ENCODE measurements around the gene RASIP1. TPM values are rescaled to one million over a fixed set of nuclear protein-coding genes. Genes with fewer than 3 reads are reported as not detected.
"Not testable (repeated sequence)": the region's sequence is repeated elsewhere in the genome, so short reads cannot be mapped to it uniquely, and the experiment has no call there.

RASIP1 gene
- total RNA-seq, 3 donors from 2014 or later, result 7.7 to 28.2 (median 10.7) TPM

DNA sequence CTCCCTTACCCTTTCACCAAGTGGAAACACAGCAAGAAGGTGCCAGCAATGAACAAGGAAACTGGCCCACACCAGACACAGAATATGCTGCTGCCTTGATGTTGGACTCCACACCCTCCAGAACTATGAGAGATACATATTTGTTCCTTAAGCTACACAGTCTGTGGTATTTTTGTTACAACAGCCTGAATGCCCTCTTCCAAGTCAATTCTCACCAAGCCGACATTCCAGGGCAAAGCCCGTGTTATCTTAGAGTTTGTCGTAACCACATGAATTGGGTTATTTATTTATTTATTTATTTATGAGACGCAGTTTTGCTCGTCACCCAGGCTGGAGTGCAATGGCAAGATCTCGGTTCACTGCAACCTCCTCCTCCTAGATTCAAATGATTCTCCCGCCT is 29.9 kb upstream of the RASIP1 start:
- TF ChIP-seq, protein P1, sequence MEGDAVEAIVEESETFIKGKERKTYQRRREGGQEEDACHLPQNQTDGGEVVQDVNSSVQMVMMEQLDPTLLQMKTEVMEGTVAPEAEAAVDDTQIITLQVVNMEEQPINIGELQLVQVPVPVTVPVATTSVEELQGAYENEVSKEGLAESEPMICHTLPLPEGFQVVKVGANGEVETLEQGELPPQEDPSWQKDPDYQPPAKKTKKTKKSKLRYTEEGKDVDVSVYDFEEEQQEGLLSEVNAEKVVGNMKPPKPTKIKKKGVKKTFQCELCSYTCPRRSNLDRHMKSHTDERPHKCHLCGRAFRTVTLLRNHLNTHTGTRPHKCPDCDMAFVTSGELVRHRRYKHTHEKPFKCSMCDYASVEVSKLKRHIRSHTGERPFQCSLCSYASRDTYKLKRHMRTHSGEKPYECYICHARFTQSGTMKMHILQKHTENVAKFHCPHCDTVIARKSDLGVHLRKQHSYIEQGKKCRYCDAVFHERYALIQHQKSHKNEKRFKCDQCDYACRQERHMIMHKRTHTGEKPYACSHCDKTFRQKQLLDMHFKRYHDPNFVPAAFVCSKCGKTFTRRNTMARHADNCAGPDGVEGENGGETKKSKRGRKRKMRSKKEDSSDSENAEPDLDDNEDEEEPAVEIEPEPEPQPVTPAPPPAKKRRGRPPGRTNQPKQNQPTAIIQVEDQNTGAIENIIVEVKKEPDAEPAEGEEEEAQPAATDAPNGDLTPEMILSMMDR (IDR thresholded peaks at IDR 0.05), result no peak
- TF ChIP-seq POLR2AphosphoS5 (IDR thresholded peaks at IDR 0.05) (no peak), POLR2A (IDR thresholded peaks at IDR 0.05) (no peak)
- Histone ChIP-seq H3K27me3 (no peaks in the 10 kb centered on the region), H3K27ac (no peak overlapping the region), H3K4me1 (no peaks in the 10 kb centered on the region), H3K4me3 (no peak overlapping the region), H3K36me3 (no peaks in the 10 kb centered on the region), H3K9me3 (no peaks in the 10 kb centered on the region)
- intact Hi-C loops (cut with DNase I; ENCODE audit: low total_unique reads), result no loop called here
- DNase-seq (ENCODE audit: low spot score in 2 of 2), result no peak

DNA sequence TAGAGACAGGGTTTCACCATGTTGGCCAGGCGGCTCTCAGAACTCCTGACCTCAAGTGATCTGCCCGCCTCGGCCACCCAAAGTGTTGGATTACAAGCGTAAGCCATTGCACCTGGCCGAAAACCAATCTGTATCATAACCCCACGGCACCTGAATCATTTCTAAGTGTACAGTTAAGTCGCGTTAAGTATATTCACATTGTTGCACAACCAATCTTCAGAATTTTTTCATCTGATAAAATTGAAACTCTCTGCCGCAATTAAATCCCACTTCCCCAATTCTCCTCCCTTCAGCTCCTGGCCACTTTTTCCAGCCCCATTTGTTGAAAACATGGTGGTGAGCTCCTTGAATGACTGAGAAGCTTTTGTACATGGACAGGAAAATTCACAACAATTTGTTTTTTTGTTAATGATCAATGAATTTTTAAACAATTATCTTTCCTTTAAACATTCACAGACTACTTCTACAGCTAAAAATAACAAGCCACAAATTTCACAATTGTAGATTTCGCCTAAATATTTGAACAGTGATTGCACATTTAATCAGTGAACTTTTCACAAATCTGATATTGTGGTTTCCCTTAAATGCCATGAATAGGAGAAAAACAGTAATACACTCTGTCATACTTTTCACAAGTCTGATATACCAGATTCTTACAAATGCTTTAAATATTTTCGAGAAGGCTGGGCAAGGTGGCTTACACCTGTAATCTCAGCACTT is 28.7 kb upstream of the RASIP1 start:
- no peaks in the 10 kb centered on the region for H3K27me3 ChIP-seq
- H3K4me3 ChIP-seq, result no peak overlapping the region
- no peaks in the 10 kb centered on the region for H3K36me3 ChIP-seq
- DNase-seq (ENCODE audit: low spot score in 2 of 2), result no peak
- no peak overlapping the region for H3K27ac ChIP-seq
- TF ChIP-seq POLR2AphosphoS5 (IDR thresholded peaks at IDR 0.05) (no peak), POLR2A (IDR thresholded peaks at IDR 0.05) (no peak)
- TF ChIP-seq, protein P1 (IDR thresholded peaks at IDR 0.05), result no peak
- intact Hi-C loops (cut with DNase I; ENCODE audit: low total_unique reads), result no loop called here
- H3K4me1 ChIP-seq, result no peaks in the 10 kb centered on the region
- H3K9me3 ChIP-seq, result no peaks in the 10 kb centered on the region

DNA sequence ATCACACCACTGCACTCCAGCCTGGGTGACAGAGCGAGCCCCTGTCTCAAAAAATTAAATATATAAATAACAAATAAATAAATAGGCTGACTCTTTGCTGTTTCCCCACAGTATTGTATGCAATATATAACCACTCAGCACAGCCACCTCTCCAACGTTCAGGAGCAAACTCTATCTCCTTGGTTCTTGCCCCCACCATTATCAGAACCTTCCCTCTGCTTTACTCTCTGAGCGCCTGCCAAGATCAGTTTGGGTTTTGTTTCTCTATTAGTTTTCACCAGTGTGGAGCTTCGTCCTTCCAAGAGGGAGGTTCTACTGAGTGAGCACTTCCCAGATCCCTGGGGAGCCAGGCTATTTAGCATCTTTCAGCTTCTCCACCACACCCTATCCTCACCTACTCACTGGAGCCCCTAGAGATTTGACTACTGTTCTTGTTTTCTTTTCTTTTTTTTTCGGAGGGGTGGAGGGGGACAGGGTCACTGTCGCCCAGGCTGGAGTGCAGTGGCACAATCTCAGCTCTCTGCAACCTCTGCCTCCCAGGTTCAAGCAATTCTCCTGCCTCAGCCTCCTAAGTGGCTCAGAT is 27.9 kb upstream of the RASIP1 start:
- H3K4me1 ChIP-seq; DNase-seq (ENCODE audit: low spot score in 2 of 2); H3K27ac ChIP-seq; intact Hi-C loops (cut with DNase I; ENCODE audit: low total_unique reads); H3K27me3 ChIP-seq; H3K36me3 ChIP-seq; H3K9me3 ChIP-seq; H3K4me3 ChIP-seq: not testable (repeated sequence)

DNA sequence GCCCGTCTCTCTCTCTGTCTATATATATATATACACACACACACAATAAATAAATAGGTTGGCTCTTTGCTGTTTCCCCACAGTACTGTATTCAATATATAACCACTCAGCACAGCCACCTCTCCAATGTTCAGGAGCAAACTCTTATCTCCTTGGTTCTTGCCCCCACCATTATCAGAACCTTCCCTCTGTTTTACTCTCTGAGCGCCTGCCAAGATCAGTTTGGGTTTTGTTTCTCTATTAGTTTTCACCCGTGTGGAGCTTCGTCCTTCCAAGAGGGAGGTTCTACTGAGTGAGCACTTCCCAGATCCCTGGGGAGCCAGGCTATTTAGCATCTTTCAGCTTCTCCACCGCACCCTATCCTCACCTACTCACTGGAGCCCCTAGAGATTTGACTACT is 25.4 kb upstream of the RASIP1 start:
- H3K36me3 ChIP-seq; H3K27me3 ChIP-seq; intact Hi-C loops (cut with DNase I; ENCODE audit: low total_unique reads); H3K4me1 ChIP-seq; H3K9me3 ChIP-seq; DNase-seq (ENCODE audit: low spot score in 2 of 2); H3K4me3 ChIP-seq; H3K27ac ChIP-seq: not testable (repeated sequence)

DNA sequence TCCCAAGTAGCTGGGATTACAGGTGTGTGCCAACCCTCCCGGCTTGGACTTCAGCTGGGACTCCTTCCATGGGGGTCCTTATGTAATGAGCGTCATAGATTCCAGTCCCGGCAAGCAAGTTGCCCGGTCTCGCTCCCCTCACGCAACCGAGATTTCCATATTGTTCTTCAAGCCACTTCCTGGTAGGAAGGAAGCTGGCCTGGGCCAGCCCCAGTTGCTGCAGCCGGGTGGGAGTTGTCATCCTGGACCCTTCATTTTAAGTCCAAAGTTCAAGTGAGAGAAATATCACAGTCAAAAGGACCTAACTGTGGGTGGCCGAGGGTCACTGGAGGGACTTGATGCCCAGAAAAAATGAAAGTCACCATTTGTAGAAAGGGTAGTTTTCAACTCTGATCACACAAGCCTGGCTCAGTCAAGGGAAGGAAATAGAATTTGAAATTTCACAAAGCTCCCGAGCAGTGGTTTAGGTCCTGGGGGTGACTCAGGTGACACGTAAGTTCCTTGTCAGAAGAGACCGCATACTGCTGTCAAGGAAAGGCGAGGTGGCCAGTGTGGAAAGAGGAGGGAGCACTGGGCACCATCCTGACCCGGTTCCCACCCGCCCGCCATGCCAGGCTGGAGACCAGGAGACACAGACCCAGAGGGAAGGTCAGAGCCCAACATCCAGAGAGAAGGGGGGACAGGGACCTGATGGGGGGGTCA is 20.2 kb upstream of the RASIP1 start:
- H3K27ac ChIP-seq, result peak overlapping the region in 1 of 2 donors; percentile 58
- H3K4me3 ChIP-seq, result no peak overlapping the region
- TF ChIP-seq, protein P1 (IDR thresholded peaks at IDR 0.05), result no peak
- TF ChIP-seq POLR2AphosphoS5 (IDR thresholded peaks at IDR 0.05) (no peak), POLR2A (IDR thresholded peaks at IDR 0.05) (no peak)
- no peaks in the 10 kb centered on the region for H3K9me3 ChIP-seq
- no peaks in the 10 kb centered on the region for H3K4me1 ChIP-seq
- intact Hi-C loops (cut with DNase I; ENCODE audit: low total_unique reads), result no loop called here
- no peaks in the 10 kb centered on the region for H3K27me3 ChIP-seq
- DNase-seq (ENCODE audit: low spot score in 2 of 2), result no peak
- H3K36me3 ChIP-seq, result no peaks in the 10 kb centered on the region

DNA sequence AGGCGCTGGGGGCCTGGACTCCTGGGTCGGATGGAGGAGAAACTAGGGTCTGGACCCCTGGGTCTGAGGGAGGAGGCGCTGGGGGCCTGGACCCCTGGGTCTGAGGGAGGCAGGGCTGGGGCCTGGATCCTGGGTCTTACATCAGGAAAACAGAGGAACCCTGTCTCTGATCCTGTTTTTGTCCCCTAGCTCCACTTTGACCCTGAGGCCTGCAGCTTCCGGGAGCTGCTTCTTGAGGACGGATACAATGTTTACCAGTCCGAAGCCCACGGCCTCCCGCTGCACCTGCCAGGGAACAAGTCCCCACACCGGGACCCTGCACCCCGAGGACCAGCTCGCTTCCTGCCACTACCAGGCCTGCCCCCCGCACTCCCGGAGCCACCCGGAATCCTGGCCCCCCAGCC is 17.3 kb upstream of the RASIP1 start:
- no peak for DNase-seq (ENCODE audit: low spot score in 2 of 2)
- Histone ChIP-seq H3K9me3 (no peaks in the 10 kb centered on the region), H3K27me3 (no peaks in the 10 kb centered on the region), H3K36me3 (no peaks in the 10 kb centered on the region), H3K4me1 (no peaks in the 10 kb centered on the region), H3K4me3 (no peak overlapping the region), H3K27ac (no peak overlapping the region)
- intact Hi-C loops (cut with DNase I; ENCODE audit: low total_unique reads), result loop anchor here (5.0 kb wide), 1 partner anchor 1230 kb away; no protein-coding TSS in a partner anchor
- TF ChIP-seq POLR2A (IDR thresholded peaks at IDR 0.05), result no peak
- no peak for TF ChIP-seq POLR2AphosphoS5 (IDR thresholded peaks at IDR 0.05)
- TF ChIP-seq, protein P1 (IDR thresholded peaks at IDR 0.05), result no peak
